GM12873 (cell line): Measurements from ENCODE around the gene MACF1.

Source experiments
- TF ChIP-seq, protein P1 (sequence below): IDR thresholded peaks from 2 replicates; pipeline ENCODE4 v1.5.1; 2012; ENCODE audit warnings: low read depth, mild to moderate bottlenecking, moderate library complexity, low read length, control low read depth; ENCODE audit not compliant: insufficient read depth; ENCODE audit errors: missing control alignments

The MACF1 gene

DNA sequence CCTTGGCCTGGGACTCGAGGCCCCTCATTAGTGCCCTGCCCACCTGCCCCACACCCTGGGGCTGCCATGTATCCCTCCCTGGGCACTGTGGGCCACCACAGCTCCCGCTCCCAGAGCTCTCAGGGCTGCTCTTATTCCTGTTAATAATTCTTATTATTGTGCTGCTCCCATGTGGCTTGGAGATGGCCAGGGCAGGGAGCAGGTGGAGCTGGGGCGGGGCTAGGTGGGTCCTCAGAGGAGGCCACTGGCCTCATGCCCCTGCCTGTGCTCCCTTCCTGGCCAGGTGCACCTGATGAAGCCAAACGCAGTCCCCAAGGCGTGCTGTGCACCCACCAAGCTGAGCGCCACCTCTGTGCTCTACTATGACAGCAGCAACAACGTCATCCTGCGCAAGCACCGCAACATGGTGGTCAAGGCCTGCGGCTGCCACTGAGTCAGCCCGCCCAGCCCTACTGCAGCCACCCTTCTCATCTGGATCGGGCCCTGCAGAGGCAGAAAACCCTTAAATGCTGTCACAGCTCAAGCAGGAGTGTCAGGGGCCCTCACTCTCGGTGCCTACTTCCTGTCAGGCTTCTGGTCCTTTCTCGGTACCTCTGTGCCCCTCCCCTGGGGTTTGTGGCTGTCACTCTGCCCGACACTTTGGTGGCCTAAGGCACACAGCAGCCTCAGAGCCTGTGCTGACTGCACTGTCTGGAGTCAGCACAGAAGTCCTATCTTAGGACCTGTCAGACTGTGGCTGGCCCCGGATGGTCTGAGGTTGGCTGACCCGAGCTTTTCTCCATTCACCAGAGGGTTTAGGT lies 321.1 kb downstream of the MACF1 start:
- TF ChIP-seq, protein P1, sequence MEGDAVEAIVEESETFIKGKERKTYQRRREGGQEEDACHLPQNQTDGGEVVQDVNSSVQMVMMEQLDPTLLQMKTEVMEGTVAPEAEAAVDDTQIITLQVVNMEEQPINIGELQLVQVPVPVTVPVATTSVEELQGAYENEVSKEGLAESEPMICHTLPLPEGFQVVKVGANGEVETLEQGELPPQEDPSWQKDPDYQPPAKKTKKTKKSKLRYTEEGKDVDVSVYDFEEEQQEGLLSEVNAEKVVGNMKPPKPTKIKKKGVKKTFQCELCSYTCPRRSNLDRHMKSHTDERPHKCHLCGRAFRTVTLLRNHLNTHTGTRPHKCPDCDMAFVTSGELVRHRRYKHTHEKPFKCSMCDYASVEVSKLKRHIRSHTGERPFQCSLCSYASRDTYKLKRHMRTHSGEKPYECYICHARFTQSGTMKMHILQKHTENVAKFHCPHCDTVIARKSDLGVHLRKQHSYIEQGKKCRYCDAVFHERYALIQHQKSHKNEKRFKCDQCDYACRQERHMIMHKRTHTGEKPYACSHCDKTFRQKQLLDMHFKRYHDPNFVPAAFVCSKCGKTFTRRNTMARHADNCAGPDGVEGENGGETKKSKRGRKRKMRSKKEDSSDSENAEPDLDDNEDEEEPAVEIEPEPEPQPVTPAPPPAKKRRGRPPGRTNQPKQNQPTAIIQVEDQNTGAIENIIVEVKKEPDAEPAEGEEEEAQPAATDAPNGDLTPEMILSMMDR: no peak

DNA sequence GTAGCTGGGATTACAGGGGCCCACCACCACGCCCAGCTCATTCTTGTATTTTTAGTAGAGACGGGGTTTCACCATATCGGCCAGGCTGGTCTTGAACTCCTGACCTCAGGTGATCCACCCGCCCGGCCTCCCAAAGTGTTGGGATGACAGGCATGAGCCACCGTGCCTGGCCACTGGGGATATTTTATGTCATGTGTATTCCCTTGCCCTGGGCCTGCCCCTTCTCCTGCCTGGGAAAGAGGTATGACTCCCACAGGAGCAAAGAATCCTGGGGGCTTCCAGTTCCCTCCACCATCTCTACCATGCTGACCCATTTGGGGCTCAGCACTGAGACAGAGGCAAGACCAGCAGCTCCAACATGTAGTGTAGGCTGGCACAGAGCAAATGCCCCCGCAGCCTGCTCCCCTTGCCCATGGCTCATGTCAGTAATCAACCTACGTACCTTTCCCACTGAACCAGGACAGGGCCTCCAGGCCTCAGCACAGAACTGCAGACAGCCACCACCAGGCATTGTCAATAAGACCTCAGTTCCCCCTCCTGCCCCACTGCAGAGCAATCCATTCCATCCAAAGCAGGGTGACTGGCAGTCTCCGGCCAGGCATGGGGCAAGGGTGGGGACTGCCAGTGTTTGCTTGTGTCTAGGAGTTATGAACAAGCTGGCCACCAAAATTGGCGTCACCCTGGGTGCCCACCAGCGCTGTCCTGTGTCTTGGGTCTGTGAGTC lies 322.1 kb downstream of the MACF1 start:
- TF ChIP-seq, protein P1: no peak

DNA sequence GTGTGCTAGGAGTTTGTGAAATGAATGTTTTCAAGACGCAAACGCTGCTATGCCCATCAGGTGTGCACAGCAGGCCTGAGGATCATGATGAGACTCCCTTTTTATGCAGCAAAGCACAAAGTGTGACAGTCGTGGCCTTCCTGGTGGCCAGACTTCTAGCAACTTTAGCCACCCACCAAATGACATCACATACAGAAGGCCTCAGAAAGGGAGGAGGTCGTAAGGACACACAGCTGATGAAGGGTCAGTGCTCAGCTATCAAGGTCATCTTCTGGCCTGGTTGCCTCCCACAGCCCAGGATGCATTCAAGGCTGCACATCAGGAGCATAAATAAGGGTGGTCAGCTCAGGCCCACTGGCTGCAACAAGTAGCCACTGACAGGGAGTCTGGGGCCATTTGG lies 323.6 kb downstream of the MACF1 start:
- TF ChIP-seq, protein P1: no peak

DNA sequence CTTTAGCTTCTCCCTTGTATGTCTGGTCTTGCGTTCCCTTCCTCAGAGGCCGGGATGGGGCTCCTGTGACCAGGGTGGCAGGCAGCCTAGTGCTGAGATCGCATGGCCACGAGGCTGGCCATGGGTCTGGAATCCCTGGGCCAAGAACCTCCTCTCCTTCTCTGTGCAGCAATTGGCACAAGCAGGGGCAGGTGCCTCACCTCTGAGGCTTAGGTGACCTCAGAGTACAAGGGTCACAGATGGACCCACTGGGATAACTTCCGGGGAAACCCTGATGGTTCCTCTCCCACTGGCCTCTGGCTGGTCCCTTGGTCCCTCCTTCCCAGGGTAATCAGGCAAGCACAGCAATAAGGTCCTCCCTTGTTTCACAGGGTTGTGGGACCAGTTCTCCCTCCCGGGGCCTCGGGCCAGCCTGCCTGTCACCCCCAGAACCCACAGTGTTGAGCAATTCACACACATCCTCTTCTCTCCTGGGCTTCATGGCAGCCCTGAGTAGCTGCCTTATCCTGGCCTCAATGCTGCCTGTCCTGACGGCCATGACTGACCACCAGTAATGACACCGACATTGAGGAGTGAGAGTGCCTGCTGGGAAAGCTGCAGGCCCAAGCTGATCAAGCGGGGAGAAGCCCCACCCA lies 325.5 kb downstream of the MACF1 start:
- TF ChIP-seq, protein P1: no peak

DNA sequence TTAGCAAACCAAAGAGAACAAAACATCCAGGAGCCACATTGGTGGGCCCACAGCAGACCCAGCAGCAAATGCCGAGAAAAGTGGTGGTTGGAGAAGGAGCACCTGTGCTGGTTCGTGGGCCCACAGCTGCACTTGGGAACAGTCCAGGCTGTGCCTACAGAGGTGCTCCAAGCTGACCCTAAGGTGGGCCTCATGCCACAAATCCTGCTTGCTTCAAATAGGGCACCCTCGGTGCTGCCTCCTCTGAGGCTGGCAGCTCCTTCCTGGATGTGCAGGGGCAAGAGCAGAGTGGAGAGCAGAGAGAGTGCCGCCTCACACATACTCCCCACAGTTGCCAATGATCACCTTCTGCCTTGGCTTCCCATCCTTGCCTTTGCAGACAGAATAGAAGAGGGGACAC lies 327.0 kb downstream of the MACF1 start:
- TF ChIP-seq, protein P1: no peak

DNA sequence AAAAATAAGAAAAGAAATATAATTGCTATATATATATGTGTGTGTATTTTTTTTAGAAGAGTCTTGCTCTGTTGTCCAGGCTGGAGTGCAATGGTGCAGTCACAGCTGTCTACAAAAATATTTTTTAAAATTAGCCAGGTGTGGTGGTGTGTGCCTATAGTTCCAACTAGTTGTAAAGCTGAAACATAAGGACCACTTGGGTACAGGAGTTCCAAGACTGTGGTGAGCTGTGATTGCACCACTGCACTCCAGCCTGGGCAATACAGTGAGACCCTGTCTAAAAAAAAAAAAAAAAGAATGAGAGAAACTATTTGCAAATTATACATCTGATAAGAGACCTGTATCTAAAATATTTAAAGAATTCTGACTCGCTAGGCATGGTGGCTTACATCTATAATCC lies 328.9 kb downstream of the MACF1 start:
- TF ChIP-seq, protein P1: no peak
